ENCODE results near the gene GPATCH2.

DNA sequence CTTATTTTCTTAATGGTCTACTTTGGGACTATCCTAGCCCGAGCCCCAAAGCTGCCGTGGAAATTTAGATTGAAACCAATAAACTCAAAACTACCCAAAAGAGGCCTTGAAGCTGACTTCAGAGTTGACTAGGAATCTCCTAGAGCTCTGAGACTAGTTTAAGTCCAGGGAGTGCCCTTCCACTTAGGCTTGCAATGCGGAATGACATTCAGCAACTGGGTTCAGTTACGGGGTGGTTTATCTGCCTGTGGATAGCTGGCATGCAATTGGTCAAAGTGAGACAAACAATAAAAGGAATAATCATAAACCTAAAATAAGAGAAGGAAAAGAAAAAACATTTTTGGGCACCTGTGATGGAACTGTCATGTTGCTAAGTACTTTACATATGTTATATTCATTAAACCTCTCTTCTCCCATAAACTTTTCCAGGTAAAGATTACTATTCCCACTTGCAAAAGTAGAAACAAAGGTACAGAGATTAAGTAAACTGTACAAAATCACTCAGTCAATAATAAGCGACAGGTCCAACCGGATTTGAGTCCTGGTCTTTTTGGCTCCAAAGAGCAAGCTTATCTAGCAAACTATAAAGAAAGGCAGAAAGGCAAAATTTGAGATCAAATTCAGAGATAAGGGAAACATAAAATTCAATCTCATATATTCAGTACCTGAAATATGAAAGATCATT lies 56.5 kb downstream of the GPATCH2 start:
- TF ChIP-seq, protein P1, sequence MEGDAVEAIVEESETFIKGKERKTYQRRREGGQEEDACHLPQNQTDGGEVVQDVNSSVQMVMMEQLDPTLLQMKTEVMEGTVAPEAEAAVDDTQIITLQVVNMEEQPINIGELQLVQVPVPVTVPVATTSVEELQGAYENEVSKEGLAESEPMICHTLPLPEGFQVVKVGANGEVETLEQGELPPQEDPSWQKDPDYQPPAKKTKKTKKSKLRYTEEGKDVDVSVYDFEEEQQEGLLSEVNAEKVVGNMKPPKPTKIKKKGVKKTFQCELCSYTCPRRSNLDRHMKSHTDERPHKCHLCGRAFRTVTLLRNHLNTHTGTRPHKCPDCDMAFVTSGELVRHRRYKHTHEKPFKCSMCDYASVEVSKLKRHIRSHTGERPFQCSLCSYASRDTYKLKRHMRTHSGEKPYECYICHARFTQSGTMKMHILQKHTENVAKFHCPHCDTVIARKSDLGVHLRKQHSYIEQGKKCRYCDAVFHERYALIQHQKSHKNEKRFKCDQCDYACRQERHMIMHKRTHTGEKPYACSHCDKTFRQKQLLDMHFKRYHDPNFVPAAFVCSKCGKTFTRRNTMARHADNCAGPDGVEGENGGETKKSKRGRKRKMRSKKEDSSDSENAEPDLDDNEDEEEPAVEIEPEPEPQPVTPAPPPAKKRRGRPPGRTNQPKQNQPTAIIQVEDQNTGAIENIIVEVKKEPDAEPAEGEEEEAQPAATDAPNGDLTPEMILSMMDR (IDR thresholded peaks at IDR 0.05) = no peak
- TF ChIP-seq POLR2A (IDR thresholded peaks at IDR 0.05) = no peak

All from esophagus squamous epithelium (tissue), 4 donors.